Adipocyte (in vitro differentiated cells): Measurements from ENCODE around the gene CHKA.

Source experiments
- DNase-seq: peaks from one replicate; pipeline ENCODE4 v3.0.0-alpha.2; 2015; ENCODE audit warnings: low read depth
- H3K27me3 ChIP-seq: replicated peaks from 2 replicates; pipeline ENCODE4 v1.7.0; 2013; ENCODE audit warnings: mild to moderate bottlenecking, low read length, moderate library complexity; ENCODE audit not compliant: control insufficient read depth, insufficient read depth
- H3K36me3 ChIP-seq: 2 replicates; pipeline ENCODE4 v1.7.0; 2013; ENCODE audit warnings: low read length, mild to moderate bottlenecking, moderate library complexity; ENCODE audit not compliant: control insufficient read depth, insufficient read depth, severe bottlenecking
- H3K4me1 ChIP-seq: 2 replicates; pipeline ENCODE4 v1.7.0; 2013; ENCODE audit warnings: mild to moderate bottlenecking, low read length, moderate library complexity; ENCODE audit not compliant: control insufficient read depth, insufficient read depth
- H3K4me3 ChIP-seq: 2 replicates; pipeline ENCODE4 v1.7.0; 2013; ENCODE audit warnings: mild to moderate bottlenecking, low read length, moderate library complexity
- H3K9ac ChIP-seq: 2 replicates; pipeline ENCODE4 v1.7.0; 2013; ENCODE audit warnings: mild to moderate bottlenecking, low read length, moderate library complexity
- H3K9me3 ChIP-seq: 2 replicates; pipeline ENCODE4 v1.7.0; 2013; ENCODE audit warnings: mild to moderate bottlenecking, low read length, moderate library complexity; ENCODE audit not compliant: control insufficient read depth

The CHKA gene

DNA sequence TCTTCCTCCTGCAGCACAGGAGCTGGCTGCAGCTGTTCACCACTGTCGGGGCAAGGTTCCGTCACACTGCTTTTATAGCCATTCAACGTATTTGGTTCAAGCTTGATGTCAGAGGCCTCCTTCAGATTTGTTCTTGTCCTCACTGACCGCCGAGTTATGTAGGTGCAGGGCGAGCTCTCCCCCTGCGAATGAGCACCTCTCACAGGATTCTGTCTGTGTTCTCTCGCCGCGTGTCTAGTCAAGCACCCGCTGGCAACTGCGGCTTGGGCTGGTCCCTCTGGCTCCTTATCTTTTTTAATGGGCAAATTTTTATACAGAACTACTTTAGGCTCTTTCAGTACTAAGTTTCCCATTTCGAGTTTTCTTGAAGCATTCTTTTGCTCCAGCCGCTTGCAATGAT lies 37.4 kb upstream of the CHKA start:
- H3K36me3 ChIP-seq, result peaks cover 28% of the 10 kb centered on the region
- no peak overlapping the region for H3K4me3 ChIP-seq
- no peaks in the 10 kb centered on the region for H3K9me3 ChIP-seq
- no peaks in the 10 kb centered on the region for H3K27me3 ChIP-seq
- no peak overlapping the region for H3K9ac ChIP-seq
- peaks cover 13% of the 10 kb centered on the region for H3K4me1 ChIP-seq
- DNase-seq, result no peak

GRCh38 chr11:68153742-68154141 lies 32.6 kb upstream of the CHKA start:
- Histone ChIP-seq H3K27me3 (no peaks in the 10 kb centered on the region), H3K4me3 (no peak overlapping the region), H3K9ac (no peak overlapping the region), H3K9me3 (no peaks in the 10 kb centered on the region), H3K4me1 (peaks cover 10% of the 10 kb centered on the region), H3K36me3 (peaks cover 20% of the 10 kb centered on the region)
- DNase-seq, result no peak

- Histone ChIP-seq H3K36me3 (peaks cover 2% of the 10 kb centered on the region), H3K9me3 (no peaks in the 10 kb centered on the region), H3K9ac (no peak overlapping the region), H3K4me1 (peaks cover 23% of the 10 kb centered on the region), H3K27me3 (peaks cover 5% of the 10 kb centered on the region), H3K4me3 (no peak overlapping the region)
- DNase-seq, result no peak
Observed at GRCh38 chr11:68150037-68150436, 28.8 kb upstream of the CHKA start.

DNA sequence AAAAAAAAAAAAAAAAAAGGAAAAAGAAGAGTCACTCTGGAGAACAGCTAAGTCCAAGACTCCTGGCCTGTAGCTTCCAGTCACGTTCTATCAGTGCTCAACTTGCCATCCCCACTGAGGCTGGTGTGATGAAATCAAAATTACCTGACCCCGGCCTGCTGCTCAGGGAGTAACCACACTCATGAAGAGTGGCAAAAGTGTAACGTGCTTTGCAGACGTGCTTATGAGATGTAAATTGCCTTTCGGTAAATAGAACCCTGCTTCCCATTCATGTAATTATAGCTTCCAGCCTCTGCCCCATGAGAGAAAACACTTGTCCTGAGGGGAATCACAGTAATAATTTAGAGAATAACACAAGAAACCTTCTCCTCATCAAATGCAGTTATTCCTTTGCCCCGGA lies 28.2 kb upstream of the CHKA start:
- DNase-seq, result no peak
- H3K36me3 ChIP-seq, result no peaks in the 10 kb centered on the region
- peaks cover 23% of the 10 kb centered on the region for H3K4me1 ChIP-seq
- no peak overlapping the region for H3K4me3 ChIP-seq
- no peaks in the 10 kb centered on the region for H3K9me3 ChIP-seq
- peaks cover 5% of the 10 kb centered on the region for H3K27me3 ChIP-seq
- no peak overlapping the region for H3K9ac ChIP-seq

DNA sequence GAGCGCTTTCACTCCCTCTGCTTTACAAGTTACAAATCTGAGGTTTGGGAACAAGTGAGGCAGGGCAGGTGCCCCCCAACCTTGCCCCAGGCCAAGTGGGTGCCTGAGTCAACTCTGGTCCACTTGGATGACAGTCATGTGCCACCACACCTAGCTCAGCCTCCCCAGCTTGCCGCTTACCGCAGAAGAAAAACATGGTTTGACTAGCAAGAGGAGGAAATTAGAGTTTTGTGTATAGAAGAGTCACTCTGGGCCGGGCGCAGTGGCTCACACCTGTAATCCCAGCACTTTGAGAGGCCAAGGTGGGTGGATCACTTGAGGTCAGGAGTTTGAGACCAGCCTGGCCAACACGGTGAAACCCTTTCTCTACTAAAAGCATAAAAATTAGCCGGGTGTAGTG lies 27.7 kb upstream of the CHKA start:
- Histone ChIP-seq H3K9me3 (no peaks in the 10 kb centered on the region), H3K4me1 (peaks cover 23% of the 10 kb centered on the region)
- no peak for DNase-seq

DNA sequence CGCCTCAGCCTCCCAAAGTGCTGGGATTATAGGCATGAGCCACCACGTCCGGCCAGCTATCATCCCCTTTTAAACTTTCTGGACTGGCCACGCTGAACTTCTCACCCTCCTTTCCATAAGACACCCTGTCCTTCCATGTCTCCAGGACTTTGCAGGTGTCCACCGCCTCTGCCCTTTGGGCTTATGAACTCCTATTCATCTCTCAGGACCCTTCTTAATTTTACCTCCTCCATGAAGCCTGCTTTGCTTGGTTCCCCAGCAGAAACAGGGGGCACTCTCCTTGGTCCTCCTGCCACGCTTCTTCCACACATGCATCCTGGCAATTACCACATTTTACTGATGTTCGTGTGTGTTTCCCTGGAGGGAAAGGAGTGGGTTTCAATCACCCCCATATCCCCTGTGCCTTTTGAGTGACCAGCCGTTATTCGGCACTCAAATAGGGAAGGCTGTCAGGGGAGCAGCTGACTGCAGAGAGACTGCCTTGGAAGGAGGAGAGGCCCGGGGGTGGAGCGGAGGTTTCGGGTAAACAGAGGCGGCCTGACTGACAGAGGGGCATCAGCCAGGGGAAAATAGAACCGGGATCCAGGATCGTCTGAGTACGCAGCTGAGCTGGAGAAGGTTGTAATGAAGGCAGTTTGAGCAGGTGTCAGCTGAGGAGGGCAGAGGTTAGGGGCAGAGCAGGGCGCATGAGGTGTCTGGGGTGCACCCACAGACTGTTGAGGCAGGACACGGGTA lies 27.1 kb upstream of the CHKA start:
- Histone ChIP-seq H3K9ac (no peak overlapping the region), H3K4me3 (no peak overlapping the region), H3K9me3 (no peaks in the 10 kb centered on the region), H3K36me3 (no peaks in the 10 kb centered on the region), H3K27me3 (peaks cover 5% of the 10 kb centered on the region), H3K4me1 (peaks cover 23% of the 10 kb centered on the region)
- no peak for DNase-seq

More for the DNA sequence above, 27.7 kb upstream of the CHKA start:
- Histone ChIP-seq H3K36me3 (no peaks in the 10 kb centered on the region), H3K27me3 (peaks cover 5% of the 10 kb centered on the region), H3K9ac (no peak overlapping the region), H3K4me3 (no peak overlapping the region)

DNA sequence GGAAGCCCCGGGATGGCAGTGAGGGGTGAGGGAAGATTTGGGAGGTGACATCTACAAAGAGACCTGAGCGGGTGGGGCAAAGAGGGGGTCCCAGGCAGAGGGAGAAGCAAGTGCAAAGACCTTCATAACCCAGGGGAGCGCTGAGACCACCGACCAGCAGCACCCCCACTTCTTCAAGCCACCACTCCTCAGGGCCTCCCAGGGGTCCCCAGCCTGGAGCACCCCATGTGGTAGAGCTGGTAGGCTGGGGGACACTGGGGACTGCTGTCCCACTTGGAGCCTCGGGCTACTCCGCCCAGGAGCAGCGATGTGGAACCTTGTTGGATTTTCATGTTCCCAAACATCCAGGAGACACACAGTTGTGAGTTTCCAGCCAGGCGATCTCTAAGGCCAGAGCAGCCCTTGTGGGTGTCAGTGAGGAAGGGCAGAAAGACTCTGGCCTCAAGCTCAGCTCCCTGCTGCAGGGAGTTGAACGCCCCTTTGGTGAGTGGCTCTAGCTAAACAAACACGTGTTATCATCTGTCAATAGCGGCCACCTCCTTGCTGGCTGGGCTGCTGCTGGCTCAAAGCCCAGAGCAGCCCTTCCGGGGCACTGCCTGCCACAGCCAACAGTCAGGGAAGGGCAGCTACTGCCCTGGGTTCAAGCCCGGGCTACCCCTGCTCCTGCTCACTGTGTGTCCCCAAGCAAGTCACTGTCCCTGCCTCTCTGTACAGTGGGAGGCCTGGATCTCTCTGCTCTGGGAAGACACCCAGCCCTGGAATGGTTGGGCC lies 25.7 kb upstream of the CHKA start:
- DNase-seq, result peak; percentile 27
- Histone ChIP-seq H3K9me3 (no peaks in the 10 kb centered on the region), H3K36me3 (no peaks in the 10 kb centered on the region), H3K9ac (no peak overlapping the region), H3K4me1 (peaks cover 23% of the 10 kb centered on the region), H3K27me3 (peaks cover 5% of the 10 kb centered on the region), H3K4me3 (no peak overlapping the region)

GRCh38 chr11:68146010-68146540 lies 24.9 kb upstream of the CHKA start:
- H3K4me3 ChIP-seq, result no peak overlapping the region
- no peak for DNase-seq
- H3K9ac ChIP-seq, result no peak overlapping the region
- H3K4me1 ChIP-seq, result peaks cover 23% of the 10 kb centered on the region
- H3K9me3 ChIP-seq, result no peaks in the 10 kb centered on the region
- H3K27me3 ChIP-seq, result peaks cover 5% of the 10 kb centered on the region
- no peaks in the 10 kb centered on the region for H3K36me3 ChIP-seq

- H3K4me3 ChIP-seq, result no peak overlapping the region
Observed at GRCh38 chr11:68145120-68145866, 24.1 kb upstream of the CHKA start.

DNA sequence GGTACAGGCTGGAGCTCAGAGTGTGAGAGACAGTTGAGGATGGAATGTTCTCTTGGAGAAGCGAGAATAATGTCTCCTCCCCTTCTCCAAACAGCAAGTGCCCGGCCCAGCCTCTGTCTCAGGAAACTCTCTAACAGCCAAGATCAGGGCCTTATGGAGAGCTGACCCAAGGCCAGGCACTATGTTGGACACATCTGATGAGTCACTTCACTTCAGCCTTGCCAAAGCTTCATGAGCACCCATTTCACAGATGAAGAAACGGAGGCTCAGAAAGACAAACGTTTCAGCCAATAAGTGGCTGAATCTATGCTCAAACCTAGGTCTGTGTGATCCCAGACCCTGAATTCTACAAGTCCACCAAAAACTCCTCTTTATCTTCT lies 22.1 kb upstream of the CHKA start:
- DNase-seq, result no peak
- Histone ChIP-seq H3K9ac (no peak overlapping the region), H3K4me3 (no peak overlapping the region), H3K9me3 (no peaks in the 10 kb centered on the region), H3K4me1 (peaks cover 15% of the 10 kb centered on the region), H3K27me3 (peaks cover 3% of the 10 kb centered on the region), H3K36me3 (no peaks in the 10 kb centered on the region)

More at GRCh38 chr11:68145120-68145866, 24.1 kb upstream of the CHKA start:
- Histone ChIP-seq H3K27me3 (peaks cover 5% of the 10 kb centered on the region), H3K9ac (no peak overlapping the region), H3K4me1 (peaks cover 23% of the 10 kb centered on the region), H3K36me3 (no peaks in the 10 kb centered on the region), H3K9me3 (no peaks in the 10 kb centered on the region)
- no peak for DNase-seq
